Measurements from ENCODE around the gene RBP5. TPM values are rescaled to one million over a fixed set of nuclear protein-coding genes. Genes with fewer than 3 reads are reported as not detected.

The RBP5 gene
- total and polyA plus RNA-seq, 10 of the 15 experiments (the other 5 are each of a cell fraction or from before 2014, with no cell fraction given), result 0.11 to 1.1 (median 0.31) TPM; not detected in 4

GRCh38 chr12:7146228-7146627, 17.5 kb upstream of the RBP5 start:
- in situ Hi-C loops (cut with MboI), result no loop called here
- Histone ChIP-seq H3K27ac (ENCODE audit: control insufficient read depth, insufficient read depth) (no peak overlapping the region), H3K79me2 (ENCODE audit: control insufficient read depth, insufficient read depth, low read length) (no peaks in the 10 kb centered on the region), H4K20me1 (ENCODE audit: control insufficient read depth, insufficient read depth) (no peaks in the 10 kb centered on the region; the same call in 1 of the 2 replicates), H3K27me3 (replicated peaks in 1 of 2; ENCODE audit: control insufficient read depth in 2 of 2, insufficient read depth in 2 of 2, low read length in 1 of 2) (no peaks in the 10 kb centered on the region), H3K9me3 (replicated peaks; ENCODE audit: control insufficient read depth, insufficient read depth, low read length) (no peaks in the 10 kb centered on the region; the same call in 2 of the 3 replicates), H3K36me3 (ENCODE audit: control insufficient read depth in 2 of 2, insufficient read depth in 2 of 2, low read length in 1 of 2) (peaks cover 11 to 26% of the 10 kb centered on the region in 2 experiments), H3K4me3 (no peak overlapping the region), H3K4me2 (ENCODE audit: control insufficient read depth, insufficient read depth) (no peak overlapping the region), H3K4me1 (ENCODE audit: control insufficient read depth, insufficient read depth, low read length) (no peaks in the 10 kb centered on the region), H2AFZ (ENCODE audit: control insufficient read depth, low read depth, low read length) (no peak overlapping the region), H3K9ac (ENCODE audit: control insufficient read depth, insufficient read depth, low read length) (no peak overlapping the region)
- ChIA-PET CTCF (interaction anchor here (1.1 to 6.1 kb wide), 6 partner anchors 8 to 58 kb away, joined by 3 to 44 read pairs (median 8); partner anchors contain the start of gene C1RL), POLR2A (no interaction called here), RAD21 (ENCODE audit: unreplicated experiment) (no interaction called here), SMC1A (ENCODE audit: uncharacterized antibody, unreplicated experiment) (interaction anchor here (2.7 kb wide), 1 partner anchor 34 kb away, joined by 13 read pairs; no protein-coding TSS in a partner anchor)
- DNase-seq (ENCODE audit: low read depth, low spot score) (no peak), FAIRE-seq (no peak), ATAC-seq (no peak)
- intact Hi-C loops (cut with micrococcal nuclease; ENCODE audit: unreplicated experiment), result no loop called here
- 86% methylated on average over 7 of the region's 7 CpGs for WGBS (ENCODE audit: insufficient coverage, insufficient replicate concordance, low lambda C conversion rate, missing lambda C conversion rate)
- no TSS peak for BruUV-seq (replicated peaks)
- TF ChIP-seq ZBTB11 (CRISPR knock-in tag; IDR thresholded peaks at IDR 0.05) (no peak), HDGF (IDR thresholded peaks at IDR 0.05) (no peak), ZNF384 (IDR thresholded peaks at IDR 0.05; ENCODE audit: borderline replicate concordance, low read depth, low read length) (no peak), ZNF274 (IDR thresholded peaks at IDR 0.05; ENCODE audit: insufficient read depth, insufficient read length) (no peak), MEF2A (IDR thresholded peaks at IDR 0.05; ENCODE audit: insufficient read depth, low read depth, low read length) (no peak), PRDM15 (CRISPR knock-in tag; IDR thresholded peaks at IDR 0.05) (no peak), SMC3 (IDR thresholded peaks at IDR 0.05; ENCODE audit: borderline replicate concordance, low read length) (no peak), TCF12 (IDR thresholded peaks at IDR 0.05; ENCODE audit: low read depth, low read length) (no peak), IKZF1 (conservative IDR thresholded peaks at IDR 0.05) (no peak), CBX3 (IDR thresholded peaks at IDR 0.05; ENCODE audit: borderline replicate concordance, low read depth) (no peak), MAX (IDR thresholded peaks at IDR 0.05; ENCODE audit: low read depth, low read length) (no peak)
- TF ChIP-seq, protein P1, sequence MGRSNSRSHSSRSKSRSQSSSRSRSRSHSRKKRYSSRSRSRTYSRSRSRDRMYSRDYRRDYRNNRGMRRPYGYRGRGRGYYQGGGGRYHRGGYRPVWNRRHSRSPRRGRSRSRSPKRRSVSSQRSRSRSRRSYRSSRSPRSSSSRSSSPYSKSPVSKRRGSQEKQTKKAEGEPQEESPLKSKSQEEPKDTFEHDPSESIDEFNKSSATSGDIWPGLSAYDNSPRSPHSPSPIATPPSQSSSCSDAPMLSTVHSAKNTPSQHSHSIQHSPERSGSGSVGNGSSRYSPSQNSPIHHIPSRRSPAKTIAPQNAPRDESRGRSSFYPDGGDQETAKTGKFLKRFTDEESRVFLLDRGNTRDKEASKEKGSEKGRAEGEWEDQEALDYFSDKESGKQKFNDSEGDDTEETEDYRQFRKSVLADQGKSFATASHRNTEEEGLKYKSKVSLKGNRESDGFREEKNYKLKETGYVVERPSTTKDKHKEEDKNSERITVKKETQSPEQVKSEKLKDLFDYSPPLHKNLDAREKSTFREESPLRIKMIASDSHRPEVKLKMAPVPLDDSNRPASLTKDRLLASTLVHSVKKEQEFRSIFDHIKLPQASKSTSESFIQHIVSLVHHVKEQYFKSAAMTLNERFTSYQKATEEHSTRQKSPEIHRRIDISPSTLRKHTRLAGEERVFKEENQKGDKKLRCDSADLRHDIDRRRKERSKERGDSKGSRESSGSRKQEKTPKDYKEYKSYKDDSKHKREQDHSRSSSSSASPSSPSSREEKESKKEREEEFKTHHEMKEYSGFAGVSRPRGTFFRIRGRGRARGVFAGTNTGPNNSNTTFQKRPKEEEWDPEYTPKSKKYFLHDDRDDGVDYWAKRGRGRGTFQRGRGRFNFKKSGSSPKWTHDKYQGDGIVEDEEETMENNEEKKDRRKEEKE (IDR thresholded peaks at IDR 0.05), result no peak
- TF ChIP-seq, protein P2, sequence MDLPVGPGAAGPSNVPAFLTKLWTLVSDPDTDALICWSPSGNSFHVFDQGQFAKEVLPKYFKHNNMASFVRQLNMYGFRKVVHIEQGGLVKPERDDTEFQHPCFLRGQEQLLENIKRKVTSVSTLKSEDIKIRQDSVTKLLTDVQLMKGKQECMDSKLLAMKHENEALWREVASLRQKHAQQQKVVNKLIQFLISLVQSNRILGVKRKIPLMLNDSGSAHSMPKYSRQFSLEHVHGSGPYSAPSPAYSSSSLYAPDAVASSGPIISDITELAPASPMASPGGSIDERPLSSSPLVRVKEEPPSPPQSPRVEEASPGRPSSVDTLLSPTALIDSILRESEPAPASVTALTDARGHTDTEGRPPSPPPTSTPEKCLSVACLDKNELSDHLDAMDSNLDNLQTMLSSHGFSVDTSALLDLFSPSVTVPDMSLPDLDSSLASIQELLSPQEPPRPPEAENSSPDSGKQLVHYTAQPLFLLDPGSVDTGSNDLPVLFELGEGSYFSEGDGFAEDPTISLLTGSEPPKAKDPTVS (IDR thresholded peaks at IDR 0.05; ENCODE audit: low read depth, low read length), result no peak
